HEK293 (cell line): Measurements from ENCODE around the gene ALG12.

Experiments used
- CTCF ChIA-PET: fragments of 350-600 bp; formaldehyde crosslinking; extraction: SDS; loops from one replicate; lab custom pipeline; 2021; ENCODE audit warnings: antibody characterized with exemption; lab: Yijun Ruan, JAX
- POLR2A ChIA-PET: fragments of 300-600 bp; formaldehyde crosslinking; extraction: SDS; loops from one replicate; lab custom pipeline; 2020; ENCODE audit warnings: antibody characterized with exemption, inconsistent platforms; lab: Yijun Ruan, JAX
- H3K27ac ChIP-seq: fragments of 200-500 bp; sonication (Bioruptor generic); 2 replicates; pipeline ENCODE4 v1.5.1; 2014; ENCODE audit warnings: low read depth, low read length, control low read depth, inconsistent platforms; ENCODE audit errors: extremely low read depth
- H3K36me3 ChIP-seq, 2 experiments: fragments of 200-500 bp in 1 of 2; sonication (Bioruptor generic) in 1 of 2; 1 replicate in 1 of 2; 2 replicates in 1 of 2; pipeline ENCODE4 v1.5.1; 2014 to 2017; ENCODE audit warnings: inconsistent platforms in 2 of 2, low read length in 2 of 2; ENCODE audit not compliant: control insufficient read depth in 2 of 2, insufficient read depth in 1 of 2
- H3K4me1 ChIP-seq: fragments of 200-500 bp; sonication (Bioruptor generic); 2 replicates; pipeline ENCODE4 v1.5.1; 2014; ENCODE audit warnings: mild to moderate bottlenecking, low read length, inconsistent platforms; ENCODE audit not compliant: control insufficient read depth, insufficient read depth
- H3K4me3 ChIP-seq: 2 replicates; pipeline ENCODE4 v1.5.1; 2011; ENCODE audit warnings: low read depth, mild to moderate bottlenecking, control low read depth, low read length, moderate library complexity
- H3K9me3 ChIP-seq: fragments of 200-500 bp; sonication (Bioruptor generic); 2 replicates; pipeline ENCODE4 v1.5.1; 2014; ENCODE audit warnings: low read depth, low read length, inconsistent platforms; ENCODE audit not compliant: control insufficient read depth, insufficient read depth
- BCL11A ChIP-seq: fragments of 450-650 bp; formaldehyde crosslinking; IDR thresholded peaks from 2 replicates; pipeline ENCODE4 v1.5.1; 2016; ENCODE audit warnings: low read depth, missing biosample characterization, missing genetic modification characterization
- GFI1B ChIP-seq: fragments of 450-650 bp; formaldehyde crosslinking; IDR thresholded peaks from 2 replicates; pipeline ENCODE4 v1.5.1; 2016; ENCODE audit warnings: missing biosample characterization, missing genetic modification characterization
- GLI2 ChIP-seq: fragments of 450-650 bp; formaldehyde crosslinking; IDR thresholded peaks from 2 replicates; pipeline ENCODE4; 2017; ENCODE audit warnings: missing biosample characterization, missing genetic modification characterization, low read depth, borderline replicate concordance
- GLI4 ChIP-seq: fragments of 450-650 bp; formaldehyde crosslinking; IDR thresholded peaks from 2 replicates; pipeline ENCODE4 v1.5.1; 2016; ENCODE audit warnings: missing biosample characterization, missing genetic modification characterization
- GLIS1 ChIP-seq: fragments of 450-650 bp; formaldehyde crosslinking; IDR thresholded peaks from 2 replicates; pipeline ENCODE4 v1.5.1; 2016; ENCODE audit warnings: missing biosample characterization, missing genetic modification characterization
- KLF8 ChIP-seq: fragments of 450-650 bp; formaldehyde crosslinking; IDR thresholded peaks from 2 replicates; pipeline ENCODE4 v1.5.1; 2016; ENCODE audit warnings: missing biosample characterization, missing genetic modification characterization
- REPIN1 ChIP-seq: fragments of 450-650 bp; formaldehyde crosslinking; IDR thresholded peaks from 2 replicates; pipeline ENCODE4 v1.5.1; 2017; ENCODE audit warnings: missing biosample characterization, missing genetic modification characterization, low read depth
- ZBTB1 ChIP-seq: fragments of 450-650 bp; formaldehyde crosslinking; IDR thresholded peaks from 2 replicates; pipeline ENCODE4 v1.5.1; 2016; ENCODE audit warnings: missing biosample characterization, missing genetic modification characterization
- ZBTB20 ChIP-seq: fragments of 450-650 bp; formaldehyde crosslinking; IDR thresholded peaks from 2 replicates; pipeline ENCODE4 v1.5.1; 2016; ENCODE audit warnings: missing biosample characterization, missing genetic modification characterization
- ZBTB21 ChIP-seq: fragments of 450-650 bp; formaldehyde crosslinking; IDR thresholded peaks from 2 replicates; pipeline ENCODE4 v1.5.1; 2017; ENCODE audit warnings: missing biosample characterization, missing genetic modification characterization
- ZNF10 ChIP-seq: fragments of 450-650 bp; formaldehyde crosslinking; IDR thresholded peaks from 2 replicates; pipeline ENCODE4 v1.5.1; 2017; ENCODE audit warnings: missing biosample characterization, missing genetic modification characterization
- ZNF16 ChIP-seq: fragments of 450-650 bp; formaldehyde crosslinking; IDR thresholded peaks from 2 replicates; pipeline ENCODE4 v1.5.1; 2016; ENCODE audit warnings: low read depth, missing biosample characterization, missing genetic modification characterization
- ZNF174 ChIP-seq: fragments of 450-650 bp; formaldehyde crosslinking; IDR thresholded peaks from 2 replicates; pipeline ENCODE4 v1.5.0; 2017; ENCODE audit warnings: missing biosample characterization, mild to moderate bottlenecking, missing genetic modification characterization
- ZNF214 ChIP-seq: fragments of 450-650 bp; formaldehyde crosslinking; IDR thresholded peaks from 2 replicates; pipeline ENCODE4 v1.5.1; 2017; ENCODE audit warnings: missing biosample characterization, mild to moderate bottlenecking, missing genetic modification characterization, borderline replicate concordance
- ZNF311 ChIP-seq: fragments of 450-650 bp; formaldehyde crosslinking; IDR thresholded peaks from 2 replicates; pipeline ENCODE4 v1.5.1; 2017; ENCODE audit warnings: missing biosample characterization, missing genetic modification characterization, borderline replicate concordance
- ZNF341 ChIP-seq: fragments of 450-650 bp; formaldehyde crosslinking; IDR thresholded peaks from 2 replicates; pipeline ENCODE4; 2016; ENCODE audit warnings: low read depth, missing biosample characterization, missing genetic modification characterization
- ZNF530 ChIP-seq: fragments of 450-650 bp; formaldehyde crosslinking; IDR thresholded peaks from 2 replicates; pipeline ENCODE4 v1.5.1; 2016; ENCODE audit warnings: low read depth, missing biosample characterization, missing genetic modification characterization
- ZNF654 ChIP-seq: fragments of 450-650 bp; formaldehyde crosslinking; IDR thresholded peaks from 2 replicates; pipeline ENCODE4 v1.5.1; 2016; ENCODE audit warnings: low read depth, missing biosample characterization, missing genetic modification characterization
- ZNF677 ChIP-seq: fragments of 450-650 bp; IDR thresholded peaks from 2 replicates; pipeline ENCODE4 v1.5.0; 2018; ENCODE audit warnings: missing biosample characterization, mild to moderate bottlenecking, missing genetic modification characterization, moderate library complexity
- ZNF707 ChIP-seq: fragments of 450-650 bp; formaldehyde crosslinking; IDR thresholded peaks from 2 replicates; pipeline ENCODE4 v1.5.1; 2016; ENCODE audit warnings: missing biosample characterization, missing genetic modification characterization
- ZSCAN23 ChIP-seq: fragments of 450-650 bp; formaldehyde crosslinking; IDR thresholded peaks from 2 replicates; pipeline ENCODE4 v1.5.1; 2016; ENCODE audit warnings: missing biosample characterization, missing genetic modification characterization
- TF ChIP-seq, protein P1 (sequence below): fragments of 450-650 bp; IDR thresholded peaks from 2 replicates; pipeline ENCODE4 v1.5.1; 2018; ENCODE audit warnings: missing biosample characterization, mild to moderate bottlenecking, missing genetic modification characterization
- TF ChIP-seq, protein P2 (sequence below): fragments of 450-650 bp; formaldehyde crosslinking; conservative IDR thresholded peaks from 2 replicates; pipeline ENCODE4 v1.5.1; 2016; ENCODE audit warnings: low read depth, missing biosample characterization, missing genetic modification characterization
- TF ChIP-seq, protein P3 (sequence below): fragments of 450-650 bp; formaldehyde crosslinking; IDR thresholded peaks from 2 replicates; pipeline ENCODE4 v1.5.1; 2016; ENCODE audit warnings: missing biosample characterization, missing genetic modification characterization

Gene ALG12

DNA sequence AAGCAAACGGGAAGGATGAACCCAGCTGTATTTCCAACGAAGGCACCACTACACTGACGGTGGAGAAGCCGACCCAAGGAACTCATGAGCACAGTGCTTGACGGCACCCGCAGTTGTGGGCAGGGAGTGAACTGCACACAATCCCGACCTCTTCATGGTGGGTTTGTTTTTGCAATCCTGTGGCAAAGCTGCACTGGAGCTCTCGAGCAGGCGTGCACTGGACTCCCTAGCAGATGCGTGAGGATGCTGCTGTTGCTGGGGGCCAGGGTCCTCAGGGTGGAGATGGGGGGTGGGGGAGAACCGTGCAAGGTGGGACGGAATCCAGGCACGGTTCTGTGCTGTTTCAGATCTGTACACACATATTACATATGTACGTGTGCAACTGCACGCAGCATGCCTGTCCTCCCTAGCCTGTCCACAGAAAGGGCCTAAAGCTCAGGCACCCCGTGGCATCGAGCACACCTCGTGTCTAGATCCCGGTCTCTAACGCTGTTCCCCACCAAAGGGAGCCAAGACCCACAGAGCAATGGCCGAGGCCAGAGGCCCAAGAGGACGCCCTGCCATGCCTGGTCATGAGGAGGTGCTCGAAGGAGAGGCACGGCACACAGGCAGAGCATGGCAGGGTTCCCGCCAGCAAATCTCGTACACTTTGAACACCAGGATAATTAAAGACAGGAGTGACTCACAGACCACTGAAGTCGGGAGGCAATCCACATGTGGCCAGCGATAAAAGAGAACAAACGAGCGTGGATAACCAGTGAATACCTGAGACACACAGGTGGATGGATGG, 17.6 kb downstream of the ALG12 start:
- H3K9me3 ChIP-seq: no peaks in the 10 kb centered on the region
- H3K4me1 ChIP-seq: no peaks in the 10 kb centered on the region
- ChIA-PET POLR2A (no interaction called here), CTCF (no interaction called here)
- H3K4me3 ChIP-seq: no peak overlapping the region
- peaks cover 4 to 56% of the 10 kb centered on the region in 2 experiments; a peak in 2 of 3 replicates for H3K36me3 ChIP-seq
- TF ChIP-seq ZNF214 (tag by site-specific recombination): no peak
- TF ChIP-seq KLF8: no peak
- no peak for TF ChIP-seq ZNF174
- no peak for TF ChIP-seq GLI4 (tag by site-specific recombination)
- no peak for TF ChIP-seq ZBTB1 (tag by site-specific recombination)
- TF ChIP-seq GLIS1 (tag by site-specific recombination): no peak
- TF ChIP-seq ZNF311 (tag by site-specific recombination): no peak
- TF ChIP-seq, protein P1, sequence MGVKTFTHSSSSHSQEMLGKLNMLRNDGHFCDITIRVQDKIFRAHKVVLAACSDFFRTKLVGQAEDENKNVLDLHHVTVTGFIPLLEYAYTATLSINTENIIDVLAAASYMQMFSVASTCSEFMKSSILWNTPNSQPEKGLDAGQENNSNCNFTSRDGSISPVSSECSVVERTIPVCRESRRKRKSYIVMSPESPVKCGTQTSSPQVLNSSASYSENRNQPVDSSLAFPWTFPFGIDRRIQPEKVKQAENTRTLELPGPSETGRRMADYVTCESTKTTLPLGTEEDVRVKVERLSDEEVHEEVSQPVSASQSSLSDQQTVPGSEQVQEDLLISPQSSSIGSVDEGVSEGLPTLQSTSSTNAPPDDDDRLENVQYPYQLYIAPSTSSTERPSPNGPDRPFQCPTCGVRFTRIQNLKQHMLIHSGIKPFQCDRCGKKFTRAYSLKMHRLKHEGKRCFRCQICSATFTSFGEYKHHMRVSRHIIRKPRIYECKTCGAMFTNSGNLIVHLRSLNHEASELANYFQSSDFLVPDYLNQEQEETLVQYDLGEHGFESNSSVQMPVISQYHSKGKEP (tag by site-specific recombination): no peak
- TF ChIP-seq ZNF341: no peak
- no peak for TF ChIP-seq REPIN1 (tag by site-specific recombination)
- no peak for TF ChIP-seq ZBTB21 (tag by site-specific recombination)
- no peak for TF ChIP-seq ZNF654
- TF ChIP-seq GFI1B (tag by site-specific recombination): no peak
- no peak for TF ChIP-seq ZBTB20 (tag by site-specific recombination)
- TF ChIP-seq ZNF677 (tag by site-specific recombination): no peak
- no peak for TF ChIP-seq ZNF10 (tag by site-specific recombination)
- TF ChIP-seq BCL11A (tag by site-specific recombination): no peak
- no peak for TF ChIP-seq ZNF16
- no peak for TF ChIP-seq ZNF707
- TF ChIP-seq GLI2 (tag by site-specific recombination): no peak
- no peak overlapping the region for H3K27ac ChIP-seq

DNA sequence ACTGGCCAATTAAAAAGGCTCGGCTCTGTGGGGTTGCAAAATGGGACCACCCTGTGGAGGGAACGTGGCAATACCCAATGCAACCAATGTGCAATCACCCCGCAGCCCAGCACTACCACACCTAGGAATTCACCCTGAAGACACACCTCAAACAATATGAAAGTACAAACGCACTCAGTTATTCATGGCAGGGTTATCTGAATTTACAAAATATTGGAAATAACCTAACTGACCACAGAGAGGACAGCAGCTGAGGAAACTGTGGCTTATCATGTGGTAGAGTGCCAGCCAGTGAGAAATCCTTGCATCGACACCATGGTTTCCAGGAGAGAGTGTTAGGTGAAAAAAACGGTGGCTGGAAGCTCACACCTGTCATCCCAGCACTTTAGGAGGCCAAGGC, 18.7 kb downstream of the ALG12 start:
- TF ChIP-seq, protein P2, sequence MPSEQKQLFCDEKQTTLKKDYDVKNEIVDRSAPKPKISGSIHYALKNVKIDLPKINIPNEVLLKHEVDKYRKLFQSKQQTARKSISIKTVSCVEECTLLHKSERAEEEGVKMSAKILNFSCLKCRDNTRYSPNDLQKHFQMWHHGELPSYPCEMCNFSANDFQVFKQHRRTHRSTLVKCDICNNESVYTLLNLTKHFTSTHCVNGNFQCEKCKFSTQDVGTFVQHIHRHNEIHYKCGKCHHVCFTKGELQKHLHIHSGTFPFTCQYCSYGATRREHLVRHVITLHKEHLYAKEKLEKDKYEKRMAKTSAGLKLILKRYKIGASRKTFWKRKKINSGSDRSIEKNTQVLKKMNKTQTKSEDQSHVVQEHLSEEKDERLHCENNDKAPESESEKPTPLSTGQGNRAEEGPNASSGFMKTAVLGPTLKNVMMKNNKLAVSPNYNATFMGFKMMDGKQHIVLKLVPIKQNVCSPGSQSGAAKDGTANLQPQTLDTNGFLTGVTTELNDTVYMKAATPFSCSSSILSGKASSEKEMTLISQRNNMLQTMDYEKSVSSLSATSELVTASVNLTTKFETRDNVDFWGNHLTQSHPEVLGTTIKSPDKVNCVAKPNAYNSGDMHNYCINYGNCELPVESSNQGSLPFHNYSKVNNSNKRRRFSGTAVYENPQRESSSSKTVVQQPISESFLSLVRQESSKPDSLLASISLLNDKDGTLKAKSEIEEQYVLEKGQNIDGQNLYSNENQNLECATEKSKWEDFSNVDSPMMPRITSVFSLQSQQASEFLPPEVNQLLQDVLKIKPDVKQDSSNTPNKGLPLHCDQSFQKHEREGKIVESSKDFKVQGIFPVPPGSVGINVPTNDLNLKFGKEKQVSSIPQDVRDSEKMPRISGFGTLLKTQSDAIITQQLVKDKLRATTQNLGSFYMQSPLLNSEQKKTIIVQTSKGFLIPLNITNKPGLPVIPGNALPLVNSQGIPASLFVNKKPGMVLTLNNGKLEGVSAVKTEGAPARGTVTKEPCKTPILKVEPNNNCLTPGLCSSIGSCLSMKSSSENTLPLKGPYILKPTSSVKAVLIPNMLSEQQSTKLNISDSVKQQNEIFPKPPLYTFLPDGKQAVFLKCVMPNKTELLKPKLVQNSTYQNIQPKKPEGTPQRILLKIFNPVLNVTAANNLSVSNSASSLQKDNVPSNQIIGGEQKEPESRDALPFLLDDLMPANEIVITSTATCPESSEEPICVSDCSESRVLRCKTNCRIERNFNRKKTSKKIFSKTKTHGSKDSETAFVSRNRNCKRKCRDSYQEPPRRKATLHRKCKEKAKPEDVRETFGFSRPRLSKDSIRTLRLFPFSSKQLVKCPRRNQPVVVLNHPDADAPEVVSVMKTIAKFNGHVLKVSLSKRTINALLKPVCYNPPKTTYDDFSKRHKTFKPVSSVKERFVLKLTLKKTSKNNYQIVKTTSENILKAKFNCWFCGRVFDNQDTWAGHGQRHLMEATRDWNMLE (tag by site-specific recombination): no peak
- no peak for TF ChIP-seq ZNF530 (tag by site-specific recombination)
- TF ChIP-seq ZNF16: no peak
- TF ChIP-seq ZSCAN23: no peak
- TF ChIP-seq, protein P3, sequence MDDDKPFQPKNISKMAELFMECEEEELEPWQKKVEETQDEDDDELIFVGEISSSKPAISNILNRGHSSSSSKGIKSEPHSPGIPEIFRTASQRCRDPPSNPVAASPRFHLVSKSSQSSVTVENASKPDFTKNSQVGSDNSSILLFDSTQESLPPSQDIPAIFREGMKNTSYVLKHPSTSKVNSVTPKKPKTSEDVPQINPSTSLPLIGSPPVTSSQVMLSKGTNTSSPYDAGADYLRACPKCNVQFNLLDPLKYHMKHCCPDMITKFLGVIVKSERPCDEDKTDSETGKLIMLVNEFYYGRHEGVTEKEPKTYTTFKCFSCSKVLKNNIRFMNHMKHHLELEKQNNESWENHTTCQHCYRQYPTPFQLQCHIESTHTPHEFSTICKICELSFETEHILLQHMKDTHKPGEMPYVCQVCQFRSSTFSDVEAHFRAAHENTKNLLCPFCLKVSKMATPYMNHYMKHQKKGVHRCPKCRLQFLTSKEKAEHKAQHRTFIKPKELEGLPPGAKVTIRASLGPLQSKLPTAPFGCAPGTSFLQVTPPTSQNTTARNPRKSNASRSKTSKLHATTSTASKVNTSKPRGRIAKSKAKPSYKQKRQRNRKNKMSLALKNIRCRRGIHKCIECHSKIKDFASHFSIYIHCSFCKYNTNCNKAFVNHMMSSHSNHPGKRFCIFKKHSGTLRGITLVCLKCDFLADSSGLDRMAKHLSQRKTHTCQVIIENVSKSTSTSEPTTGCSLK: no peak
- TF ChIP-seq, all 188 proteins: peak for 0
- no peak overlapping the region for H3K27ac ChIP-seq
- H3K9me3 ChIP-seq: no peaks in the 10 kb centered on the region
- H3K4me3 ChIP-seq: no peak overlapping the region
- H3K36me3 ChIP-seq: peaks cover 4 to 48% of the 10 kb centered on the region in 2 experiments; a peak in 2 of 3 replicates
- CTCF ChIA-PET: no interaction called here
- H3K4me1 ChIP-seq: no peaks in the 10 kb centered on the region
- POLR2A ChIA-PET: no interaction called here
